HL-60 (cell line): ENCODE results near the gene PDE6D.

ENCODE experiments used
- DNase-seq, 2 experiments: peaks; one replicate each; pipeline ENCODE4 v3.0.0-alpha.2; 2010 to 2020; ENCODE audit warnings: low read depth in 1 of 2, low spot score in 1 of 2
- H3K27ac ChIP-seq: fragments of 250-450 bp; sonication (Bioruptor Pico); replicated peaks from 2 replicates; pipeline ENCODE4 v1.5.1; 2020; ENCODE audit warnings: mild to moderate bottlenecking, moderate library complexity
- H3K27me3 ChIP-seq: fragments of 250-450 bp; sonication (Bioruptor Pico); 2 replicates; pipeline ENCODE4 v1.5.1; 2021; ENCODE audit warnings: mild to moderate bottlenecking, moderate library complexity; ENCODE audit not compliant: insufficient read depth, poor library complexity, severe bottlenecking
- H3K4me3 ChIP-seq: replicated peaks from 2 replicates; pipeline ENCODE4 v1.5.1; 2011; ENCODE audit warnings: mild to moderate bottlenecking, control low read depth, low read length; ENCODE audit not compliant: insufficient read depth
- CTCF ChIP-seq: IDR thresholded peaks from one replicate; pipeline ENCODE4 v1.5.1; 2011; ENCODE audit warnings: low read length, control low read depth, inconsistent platforms; ENCODE audit not compliant: insufficient read depth
- GABPA ChIP-seq: IDR thresholded peaks from 2 replicates; pipeline ENCODE4 v1.6.1; 2012; ENCODE audit warnings: low read depth
- POLR2AphosphoS5 ChIP-seq: IDR thresholded peaks from 2 replicates; pipeline ENCODE4 v1.6.1; 2012; ENCODE audit warnings: low read depth
- REST ChIP-seq: IDR thresholded peaks from 2 replicates; pipeline ENCODE4 v1.6.1; 2012; ENCODE audit warnings: low read depth; ENCODE audit not compliant: insufficient replicate concordance
- SPI1 ChIP-seq: IDR thresholded peaks from 2 replicates; pipeline ENCODE4 v1.6.1; 2012; ENCODE audit warnings: low read depth, mild to moderate bottlenecking, borderline replicate concordance

The PDE6D gene

GRCh38 chr2:231691251-231691772 is 89.8 kb downstream of the PDE6D start:
- H3K4me3 ChIP-seq: no peak overlapping the region
- H3K27ac ChIP-seq: no peak overlapping the region
- TF ChIP-seq REST (no peak), SPI1 (no peak), GABPA (no peak), POLR2AphosphoS5 (no peak), CTCF (no peak)
- DNase-seq: no peak
- no peaks in the 10 kb centered on the region for H3K27me3 ChIP-seq

GRCh38 chr2:231689124-231689893 is 91.8 kb downstream of the PDE6D start:
- Histone ChIP-seq H3K27me3 (no peaks in the 10 kb centered on the region), H3K4me3 (no peak overlapping the region), H3K27ac (no peak overlapping the region)
- no peak for DNase-seq
- no peak for TF ChIP-seq REST
- 0 out of 2 replicates have a peak, but pooled peaks have one; percentile 12 for TF ChIP-seq POLR2AphosphoS5

- H3K27me3 ChIP-seq: no peaks in the 10 kb centered on the region
- TF ChIP-seq SPI1: no peak
- TF ChIP-seq CTCF: no peak
- no peak for TF ChIP-seq GABPA
- TF ChIP-seq POLR2AphosphoS5: no peak
- H3K27ac ChIP-seq: no peak overlapping the region
- no peak for DNase-seq
- no peak overlapping the region for H3K4me3 ChIP-seq
Observed at GRCh38 chr2:231688719-231689118, 92.4 kb downstream of the PDE6D start.

GRCh38 chr2:231687961-231688360 is 93.1 kb downstream of the PDE6D start:
- Histone ChIP-seq H3K27me3 (no peaks in the 10 kb centered on the region), H3K27ac (peak overlapping the region; percentile 95), H3K4me3 (no peak overlapping the region)
- DNase-seq: no peak
- TF ChIP-seq GABPA (no peak), REST (no peak), CTCF (no peak), POLR2AphosphoS5 (no peak), SPI1 (no peak)
